ENCODE measurements around the gene MYPOP. TPM values are rescaled to one million over a fixed set of nuclear protein-coding genes. Genes with fewer than 3 reads are reported as not detected.

MYPOP gene
- total RNA-seq, 1 donor from 2014 or later, result 9.0 TPM

DNA sequence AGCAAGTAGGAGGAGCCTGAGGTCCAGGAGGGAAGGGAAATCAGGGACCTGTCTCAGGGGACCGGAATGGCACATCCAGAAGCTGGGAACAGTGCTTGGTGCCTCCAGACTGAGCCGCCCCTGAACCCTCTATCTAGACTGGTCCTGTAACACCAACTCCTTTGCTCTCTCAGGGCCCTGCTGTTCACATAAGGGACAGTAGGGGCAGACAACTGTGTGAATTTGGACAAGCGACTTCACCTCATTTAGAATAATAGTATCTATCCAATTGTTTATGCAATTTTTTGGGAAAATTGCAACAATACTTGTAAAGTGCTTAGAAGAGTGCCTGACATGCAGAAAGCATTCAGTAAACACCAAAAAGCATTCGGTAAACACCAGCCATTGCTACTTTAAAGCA is 53.5 kb downstream of the MYPOP start:
- Mint-ChIP-seq H3K27me3 (ENCODE audit: unreplicated experiment) (no peaks in the 10 kb centered on the region), H3K4me1 (ENCODE audit: unreplicated experiment) (peaks cover 3% of the 10 kb centered on the region), H3K27ac (ENCODE audit: unreplicated experiment) (no peak overlapping the region), H3K4me3 (ENCODE audit: unreplicated experiment) (no peak overlapping the region), H3K36me3 (ENCODE audit: low read depth, unreplicated experiment) (peaks cover 46% of the 10 kb centered on the region), H3K9me3 (ENCODE audit: unreplicated experiment) (no peaks in the 10 kb centered on the region)
- no peak for DNase-seq (ENCODE audit: low spot score)
- TF ChIP-seq, protein P1, sequence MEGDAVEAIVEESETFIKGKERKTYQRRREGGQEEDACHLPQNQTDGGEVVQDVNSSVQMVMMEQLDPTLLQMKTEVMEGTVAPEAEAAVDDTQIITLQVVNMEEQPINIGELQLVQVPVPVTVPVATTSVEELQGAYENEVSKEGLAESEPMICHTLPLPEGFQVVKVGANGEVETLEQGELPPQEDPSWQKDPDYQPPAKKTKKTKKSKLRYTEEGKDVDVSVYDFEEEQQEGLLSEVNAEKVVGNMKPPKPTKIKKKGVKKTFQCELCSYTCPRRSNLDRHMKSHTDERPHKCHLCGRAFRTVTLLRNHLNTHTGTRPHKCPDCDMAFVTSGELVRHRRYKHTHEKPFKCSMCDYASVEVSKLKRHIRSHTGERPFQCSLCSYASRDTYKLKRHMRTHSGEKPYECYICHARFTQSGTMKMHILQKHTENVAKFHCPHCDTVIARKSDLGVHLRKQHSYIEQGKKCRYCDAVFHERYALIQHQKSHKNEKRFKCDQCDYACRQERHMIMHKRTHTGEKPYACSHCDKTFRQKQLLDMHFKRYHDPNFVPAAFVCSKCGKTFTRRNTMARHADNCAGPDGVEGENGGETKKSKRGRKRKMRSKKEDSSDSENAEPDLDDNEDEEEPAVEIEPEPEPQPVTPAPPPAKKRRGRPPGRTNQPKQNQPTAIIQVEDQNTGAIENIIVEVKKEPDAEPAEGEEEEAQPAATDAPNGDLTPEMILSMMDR (IDR thresholded peaks at IDR 0.05; ENCODE audit: unreplicated experiment), result no peak

DNA sequence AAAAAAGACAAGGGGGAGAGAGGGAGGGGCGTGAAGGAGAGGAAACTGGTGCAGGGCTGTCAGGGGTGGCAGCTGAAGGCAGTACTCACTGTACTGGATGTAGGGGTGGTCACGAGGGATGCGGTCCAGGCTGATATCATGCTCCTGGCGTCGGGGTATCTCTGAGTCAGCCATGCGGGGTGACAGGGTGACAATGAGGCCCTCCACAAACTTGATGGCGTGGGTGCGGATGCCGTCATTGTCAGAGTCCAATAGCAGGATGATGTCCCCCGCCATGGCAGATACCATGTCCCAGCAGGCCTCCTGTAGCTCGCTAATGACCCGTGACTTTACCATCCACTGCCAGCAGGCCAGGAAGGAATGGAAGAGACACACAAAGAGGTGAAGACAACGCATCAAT is 54.8 kb downstream of the MYPOP start:
- Mint-ChIP-seq H3K4me1 (ENCODE audit: unreplicated experiment) (peaks cover 3% of the 10 kb centered on the region), H3K36me3 (ENCODE audit: low read depth, unreplicated experiment) (peaks cover 52% of the 10 kb centered on the region), H3K4me3 (ENCODE audit: unreplicated experiment) (peak overlapping the region; percentile 76), H3K9me3 (ENCODE audit: unreplicated experiment) (no peaks in the 10 kb centered on the region), H3K27me3 (ENCODE audit: unreplicated experiment) (no peaks in the 10 kb centered on the region), H3K27ac (ENCODE audit: unreplicated experiment) (no peak overlapping the region)
- DNase-seq (ENCODE audit: low spot score), result no peak
- TF ChIP-seq, protein P1 (IDR thresholded peaks at IDR 0.05; ENCODE audit: unreplicated experiment), result no peak

GRCh38 chr19:45842198-45842597 is 60.2 kb downstream of the MYPOP start:
- Mint-ChIP-seq H3K4me1 (ENCODE audit: unreplicated experiment) (no peaks in the 10 kb centered on the region), H3K9me3 (ENCODE audit: unreplicated experiment) (no peaks in the 10 kb centered on the region), H3K27ac (ENCODE audit: unreplicated experiment) (no peak overlapping the region), H3K4me3 (ENCODE audit: unreplicated experiment) (peak overlapping the region; percentile 39), H3K27me3 (ENCODE audit: unreplicated experiment) (no peaks in the 10 kb centered on the region), H3K36me3 (ENCODE audit: low read depth, unreplicated experiment) (peaks cover 52% of the 10 kb centered on the region)
- TF ChIP-seq, protein P1 (IDR thresholded peaks at IDR 0.05; ENCODE audit: unreplicated experiment), result no peak
- DNase-seq (ENCODE audit: low spot score), result no peak

Other genes with a start within 250 kb of the MYPOP start
- gene GIPR, start 234.4 kb downstream of the MYPOP start, total RNA-seq (ENCODE audit: unreplicated experiment), result 1.6 TPM
- gene SNRPD2, start 210.7 kb downstream of the MYPOP start, total RNA-seq (ENCODE audit: unreplicated experiment), result 479 TPM
- gene QPCTL, start 209.9 kb downstream of the MYPOP start, total RNA-seq (ENCODE audit: unreplicated experiment), result 10.6 TPM
- 29.9 TPM for gene FBXO46, start 171.7 kb downstream of the MYPOP start, total RNA-seq (ENCODE audit: unreplicated experiment)
- gene MEIOSIN, start 169.2 kb downstream of the MYPOP start, total RNA-seq (ENCODE audit: unreplicated experiment), result not detected
- gene SIX5, start 133.4 kb downstream of the MYPOP start, total RNA-seq (ENCODE audit: unreplicated experiment), result 21.9 TPM
- 80.3 TPM for gene DMPK, start 120.1 kb downstream of the MYPOP start, total RNA-seq (ENCODE audit: unreplicated experiment)
- gene DMWD, start 109.8 kb downstream of the MYPOP start, total RNA-seq (ENCODE audit: unreplicated experiment), result 95.3 TPM
- gene RSPH6A, start 87.3 kb downstream of the MYPOP start, total RNA-seq (ENCODE audit: unreplicated experiment), result 0.28 TPM
- 70.7 TPM for gene SYMPK, start 39.5 kb downstream of the MYPOP start, total RNA-seq (ENCODE audit: unreplicated experiment)
- 1.1 TPM for gene FOXA3, start 38.3 kb downstream of the MYPOP start, total RNA-seq (ENCODE audit: unreplicated experiment)
- 17.6 TPM for gene IRF2BP1, start 16.5 kb downstream of the MYPOP start, total RNA-seq (ENCODE audit: unreplicated experiment)
- gene NANOS2, start 12.2 kb upstream of the MYPOP start, total RNA-seq (ENCODE audit: unreplicated experiment), result not detected
- gene NOVA2, start 71.3 kb upstream of the MYPOP start, total RNA-seq (ENCODE audit: unreplicated experiment), result 86.0 TPM
- 9.5 TPM for gene CCDC61, start 92.9 kb upstream of the MYPOP start, total RNA-seq (ENCODE audit: unreplicated experiment)
- gene PGLYRP1, start 120.4 kb upstream of the MYPOP start, total RNA-seq (ENCODE audit: unreplicated experiment), result 0.54 TPM
- not detected for gene IGFL4, start 138.4 kb upstream of the MYPOP start, total RNA-seq (ENCODE audit: unreplicated experiment)
- gene IGFL3, start 222.1 kb upstream of the MYPOP start, total RNA-seq (ENCODE audit: unreplicated experiment), result not detected
- not detected for gene IGFL2, start 245.6 kb upstream of the MYPOP start, total RNA-seq (ENCODE audit: unreplicated experiment)